Brain pericyte (primary cell): ENCODE data around the gene STRA6.
"Not testable (repeated sequence)": the region's sequence is repeated elsewhere in the genome, so short reads cannot be mapped to it uniquely, and the experiment has no call there.

ENCODE experiments used
- DNase-seq: peaks from one replicate; pipeline ENCODE4 v3.0.0-alpha.2; 2012; ENCODE audit warnings: low read depth, low spot score

STRA6 gene

DNA sequence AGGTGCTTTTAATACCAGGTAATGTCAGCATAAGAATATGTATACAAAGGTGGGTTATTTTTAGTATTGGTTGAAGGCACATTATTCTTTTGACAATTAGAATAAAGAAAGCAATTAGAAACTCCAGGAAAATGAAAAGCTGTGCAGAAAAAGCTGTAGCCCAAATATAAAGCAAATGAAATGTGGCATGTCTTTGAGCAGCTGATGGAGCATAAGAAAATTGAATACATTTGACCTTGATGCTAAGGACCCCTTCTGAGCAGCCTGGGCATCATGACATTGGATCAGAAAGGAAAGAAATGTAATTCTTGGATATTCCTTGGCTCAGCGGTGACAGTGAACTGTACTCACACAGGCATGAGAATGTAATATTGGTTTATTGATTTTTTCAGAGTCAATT lies 37.1 kb downstream of the STRA6 start:
- DNase-seq, result no peak

DNA sequence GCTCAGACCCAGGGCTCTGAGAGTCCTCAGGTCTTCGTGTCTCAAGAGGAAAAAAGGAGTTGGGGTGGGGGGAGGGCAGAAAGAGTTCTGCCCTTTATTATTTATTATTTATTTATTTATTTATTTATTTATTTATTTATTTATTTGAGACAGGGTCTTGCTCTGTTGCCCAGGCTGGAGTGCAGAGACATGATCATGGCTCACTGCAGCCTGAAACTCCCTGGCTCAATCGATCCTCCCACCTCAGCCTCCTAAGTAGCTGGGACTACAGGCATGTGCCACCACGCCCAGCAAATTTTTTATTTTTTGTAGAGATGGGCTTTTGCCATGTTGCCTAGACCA lies 40.4 kb downstream of the STRA6 start:
- DNase-seq, result not testable (repeated sequence)

DNA sequence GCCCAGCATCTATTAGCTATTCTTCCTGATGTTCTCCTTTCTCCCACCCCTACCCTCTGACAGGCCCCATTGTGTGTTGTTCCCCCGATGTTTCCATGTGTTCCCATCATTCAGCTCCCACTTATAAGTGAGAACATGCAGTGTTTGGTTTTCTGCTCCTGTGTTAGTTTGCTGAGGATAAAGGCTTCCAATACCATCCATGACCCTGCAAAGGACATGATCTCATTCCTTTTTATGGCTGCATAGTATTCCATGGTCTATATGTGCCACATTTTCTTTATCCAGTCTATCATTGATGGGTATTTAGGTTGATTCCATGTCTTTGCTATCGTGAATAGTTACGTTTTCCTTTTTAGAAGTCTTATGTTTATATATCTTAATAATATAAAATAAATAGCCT lies 42.2 kb downstream of the STRA6 start:
- DNase-seq, result not testable (repeated sequence)

DNA sequence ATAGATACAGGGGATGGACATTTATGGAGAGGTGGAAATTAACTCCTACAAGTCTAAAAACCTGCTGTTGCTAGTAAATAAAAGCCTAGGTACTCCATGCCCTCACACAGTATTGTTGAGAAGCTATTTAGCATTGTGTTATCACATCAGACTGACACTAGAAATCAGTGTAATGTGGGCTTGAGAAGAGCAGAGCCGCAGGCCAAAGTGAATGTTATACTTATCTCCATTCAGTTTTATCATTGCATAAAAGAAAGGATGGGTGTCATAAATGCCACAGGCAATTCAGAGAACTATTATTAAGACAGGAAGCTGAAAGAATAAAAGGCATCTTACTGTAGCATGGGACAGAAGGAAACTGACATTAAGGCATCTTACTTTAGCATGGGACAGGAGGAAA lies 42.8 kb downstream of the STRA6 start:
- DNase-seq, result no peak

DNA sequence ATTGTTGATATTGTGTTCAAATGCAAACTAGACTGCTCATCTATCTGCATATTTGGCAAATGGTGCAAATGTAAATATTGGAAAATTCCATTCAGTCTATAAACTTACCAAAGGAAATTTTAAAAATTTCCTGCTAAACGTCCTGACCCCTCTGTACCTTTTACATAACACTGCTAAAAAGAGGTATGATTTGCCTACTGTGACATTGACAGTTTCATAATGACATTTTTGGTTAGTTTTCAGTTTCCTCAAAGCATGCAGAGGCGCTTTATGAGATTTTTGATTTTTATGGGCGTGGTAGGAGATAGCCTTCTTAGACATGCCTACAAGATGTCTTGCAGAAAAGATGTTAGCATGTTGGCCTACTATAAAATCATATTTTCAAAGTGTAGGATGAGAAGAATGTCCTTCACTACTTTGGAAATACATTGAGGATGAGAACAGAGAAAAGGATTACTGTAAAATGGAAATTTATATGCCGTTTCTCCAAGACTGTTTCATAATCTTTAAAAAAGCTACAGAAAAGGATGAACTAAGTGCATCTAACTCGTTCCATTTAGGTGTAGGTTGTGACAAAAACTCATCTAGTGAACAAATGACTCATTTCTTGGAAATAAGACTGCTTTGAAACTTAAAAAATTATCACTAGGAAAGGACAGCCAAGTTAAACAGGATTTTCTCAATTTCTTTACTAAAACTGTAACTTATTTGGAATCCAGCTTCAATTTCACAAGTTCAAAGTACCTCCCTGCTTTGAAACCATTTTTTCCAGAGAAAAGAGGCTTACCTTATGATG lies 43.5 kb downstream of the STRA6 start:
- DNase-seq, result no peak

DNA sequence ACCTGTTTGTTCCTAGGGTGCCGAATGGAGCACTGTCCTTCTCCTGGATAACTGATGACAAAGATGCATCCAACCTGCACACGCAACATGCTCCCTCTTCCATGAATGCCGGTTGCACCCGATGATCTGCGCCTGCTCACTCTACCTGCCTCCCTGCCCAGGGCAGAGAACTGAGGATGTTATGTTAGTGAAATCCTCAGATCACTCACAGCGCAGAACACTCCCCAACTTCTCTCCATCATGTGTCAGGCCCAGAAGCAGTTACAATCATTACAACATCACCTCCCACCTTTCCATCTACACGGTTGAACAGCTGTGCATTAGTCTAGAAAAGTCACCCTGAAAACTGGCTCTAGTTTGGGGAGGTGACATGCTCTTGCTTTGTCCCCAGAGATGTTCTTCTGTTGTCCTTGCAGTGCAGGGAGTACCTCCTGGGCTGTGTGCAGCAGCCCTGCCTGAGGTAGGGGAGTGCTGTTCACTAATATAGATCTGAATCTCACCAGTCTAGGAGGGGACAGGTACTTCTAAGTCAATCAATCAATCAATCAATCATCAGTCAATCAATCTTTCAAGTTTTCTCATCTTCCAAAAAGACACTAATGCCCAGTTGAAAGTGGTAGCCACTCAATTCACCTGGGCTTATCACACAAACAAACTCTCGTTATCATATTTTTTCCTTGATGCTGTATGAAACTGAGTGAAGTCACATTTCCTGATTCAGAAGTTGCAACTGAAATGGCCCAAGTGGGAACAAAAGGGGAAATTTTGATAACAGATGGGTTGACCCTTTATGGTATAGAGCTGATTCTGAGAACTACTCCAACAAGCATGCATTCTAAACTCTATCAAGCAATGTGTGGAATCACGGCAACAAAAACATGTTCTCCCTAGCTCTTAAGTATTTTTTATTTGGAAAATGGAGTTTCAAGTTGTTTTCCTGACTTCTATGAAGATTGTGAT lies 44.4 kb downstream of the STRA6 start:
- DNase-seq, result no peak

DNA sequence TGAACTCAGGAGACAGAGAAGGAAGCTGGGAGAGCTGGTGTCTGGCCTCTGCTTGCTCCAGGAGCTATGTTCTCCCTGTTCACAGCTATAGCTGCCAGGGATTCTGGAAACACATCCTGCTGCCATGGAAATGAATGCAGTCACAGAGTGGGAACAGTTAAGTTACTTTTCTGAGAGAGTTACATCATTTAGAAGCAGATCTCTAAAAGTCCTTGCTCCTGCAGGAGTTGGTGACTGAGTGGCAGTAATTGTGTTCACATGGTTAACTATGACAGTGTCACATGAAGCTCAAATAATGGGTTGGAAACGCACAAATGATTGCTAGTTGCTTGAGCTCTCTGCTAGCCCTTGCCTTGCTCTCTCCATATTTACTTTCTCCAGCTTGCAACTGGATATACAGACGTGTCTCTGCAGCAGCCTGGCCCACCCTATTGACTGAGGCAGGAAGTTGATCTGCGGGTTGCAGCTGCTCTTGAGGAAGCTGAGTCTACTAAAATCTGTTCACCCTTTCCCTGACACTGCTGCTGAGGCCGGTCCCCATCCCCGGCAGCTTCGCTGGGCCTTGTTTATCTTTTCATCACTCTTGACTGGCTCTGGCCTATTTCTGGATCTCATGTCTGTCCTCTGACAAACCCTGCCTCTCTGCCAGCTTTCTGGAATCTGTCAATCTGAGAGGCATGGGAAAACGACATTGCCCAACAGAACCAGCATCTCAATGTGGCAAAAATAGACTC lies 45.7 kb downstream of the STRA6 start:
- no peak for DNase-seq

DNA sequence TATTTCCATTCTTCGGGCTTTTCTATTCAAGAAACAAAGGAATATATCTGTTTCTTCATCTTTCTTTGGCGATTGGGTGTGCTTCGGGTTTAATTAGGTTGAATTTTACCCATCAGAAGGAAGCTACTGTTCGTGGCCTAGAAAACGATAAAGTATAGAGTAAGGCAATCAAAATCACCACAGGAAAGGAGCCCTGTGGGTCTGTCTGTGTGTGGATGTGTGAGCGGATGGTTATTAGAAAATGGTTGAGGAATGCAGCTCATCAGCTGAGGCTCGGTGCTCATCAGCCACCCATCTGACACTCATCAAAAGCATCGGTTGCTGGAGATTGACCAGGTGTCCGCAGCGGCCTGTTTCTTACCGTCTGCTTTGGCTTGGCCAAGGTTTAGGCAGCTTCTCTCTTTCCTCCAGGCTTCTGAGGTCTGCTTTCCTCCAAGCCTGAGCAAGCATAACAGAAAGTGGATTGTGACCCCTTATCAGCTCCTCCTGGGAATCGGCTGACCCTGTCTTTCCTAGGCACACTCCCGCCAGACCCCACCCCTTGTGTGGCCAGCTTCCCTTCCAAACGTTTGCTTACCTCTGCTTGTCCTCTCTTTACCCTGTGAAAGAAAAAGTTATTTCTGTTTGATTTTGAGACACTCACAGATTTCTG lies 46.7 kb downstream of the STRA6 start:
- DNase-seq, result no peak

DNA sequence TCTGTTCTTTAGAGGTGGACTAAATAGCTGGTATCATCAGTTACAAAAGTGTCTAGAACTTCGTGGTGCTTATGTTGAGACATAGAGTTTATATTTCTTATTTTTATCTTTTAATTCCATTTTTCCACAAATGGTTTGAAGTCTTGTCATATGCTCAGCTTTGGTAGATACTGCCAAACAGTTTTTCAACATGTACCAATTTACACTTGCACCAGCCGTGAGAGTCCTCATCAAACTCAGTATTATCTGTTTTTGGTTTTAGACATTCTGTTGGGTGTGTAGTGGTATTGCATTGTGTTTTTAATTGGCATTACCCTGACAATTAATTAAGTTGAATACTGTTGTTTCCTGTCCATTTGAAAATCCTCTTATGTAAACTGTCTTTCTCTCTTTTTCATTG lies 55.5 kb downstream of the STRA6 start:
- no peak for DNase-seq

DNA sequence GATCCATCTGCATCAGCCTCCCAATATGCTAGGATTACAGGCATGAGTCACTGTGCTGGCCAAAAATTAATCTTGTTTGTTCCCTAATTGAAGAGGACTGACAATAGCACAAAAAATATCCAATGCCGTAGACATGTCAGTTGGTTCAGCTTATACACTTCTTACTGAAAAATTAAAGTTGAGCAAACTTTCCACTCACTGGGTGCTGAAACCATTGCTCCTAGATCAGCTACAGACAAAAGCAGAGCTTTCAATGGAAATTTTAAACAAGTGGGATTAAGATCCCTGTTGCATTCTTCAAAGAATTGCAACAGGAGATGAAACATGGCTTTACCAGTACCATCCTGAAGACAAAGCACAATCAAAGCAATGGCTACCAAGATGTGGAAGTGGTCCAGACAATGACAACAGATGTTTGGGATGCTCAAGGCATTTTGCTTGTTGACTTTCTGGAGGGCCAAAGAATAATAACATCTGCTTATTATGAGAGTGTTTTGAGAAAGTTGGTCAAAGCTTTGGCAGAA lies 56.2 kb downstream of the STRA6 start:
- no peak for DNase-seq

DNA sequence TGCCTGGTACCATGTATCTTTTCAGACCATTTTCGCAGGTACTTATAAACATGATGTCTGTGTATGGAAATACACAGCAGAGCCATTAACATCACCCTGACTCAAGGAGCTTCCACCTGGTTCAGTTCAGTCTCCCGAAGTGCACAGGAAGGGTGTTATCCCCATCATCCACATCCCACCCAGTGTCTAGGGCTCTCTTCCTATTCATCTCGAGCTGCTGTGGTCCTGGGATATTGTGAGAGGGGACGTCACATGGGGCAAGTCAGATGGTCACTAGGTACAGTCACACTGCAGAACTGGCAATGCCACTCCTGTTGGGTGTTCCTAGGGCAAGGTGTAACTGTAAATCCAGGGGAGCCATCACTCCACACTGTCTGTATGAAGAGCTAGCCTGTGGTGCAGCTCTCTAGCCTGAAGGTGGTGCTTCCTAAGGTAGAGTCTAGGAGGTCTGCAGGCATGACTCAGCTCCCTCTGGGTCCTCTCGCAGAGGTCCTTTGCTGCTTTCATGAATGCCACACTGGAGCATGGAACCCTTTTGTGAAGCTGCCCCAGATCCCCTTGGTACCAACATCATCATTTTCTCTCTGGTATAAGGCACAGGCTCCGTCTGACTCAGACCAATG lies 58.3 kb downstream of the STRA6 start:
- no peak for DNase-seq

DNA sequence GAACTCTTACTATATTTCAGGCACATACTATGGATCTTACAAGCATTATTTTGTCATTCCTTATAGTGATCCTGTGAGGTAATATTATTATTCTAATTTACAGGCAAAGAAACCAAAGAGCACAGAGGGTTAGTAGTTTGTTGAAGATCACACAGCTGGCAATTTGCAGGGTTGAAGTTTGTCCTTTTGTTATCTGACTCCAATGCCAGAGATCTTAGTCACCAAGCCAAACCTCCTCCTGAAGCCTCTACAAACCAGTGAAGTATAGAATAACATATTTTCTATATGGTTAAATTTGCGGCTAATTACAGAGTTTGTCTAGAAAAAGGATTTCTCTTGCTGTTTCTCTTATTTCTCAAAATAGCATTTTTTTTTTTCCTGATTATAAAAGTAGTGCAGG lies 61.0 kb downstream of the STRA6 start:
- no peak for DNase-seq

DNA sequence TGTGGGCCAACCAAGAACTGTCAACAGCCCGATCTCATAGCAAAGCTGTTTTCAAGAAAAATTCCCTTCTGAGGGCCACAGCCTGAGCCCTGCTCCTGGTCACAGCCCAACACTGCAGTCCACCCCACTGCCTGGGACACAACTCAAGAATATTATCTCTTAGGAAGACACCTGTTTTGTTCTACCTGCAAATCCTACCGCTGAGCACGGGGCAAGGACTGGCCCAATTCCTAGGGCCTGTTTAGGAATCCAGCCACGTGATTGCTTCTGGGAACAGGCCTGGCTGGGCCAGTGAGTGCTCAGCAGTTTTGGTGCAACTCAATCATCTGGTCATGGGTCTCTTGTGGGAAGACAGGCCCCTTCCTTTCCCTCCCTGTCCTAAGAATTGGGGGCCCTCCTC lies 63.9 kb downstream of the STRA6 start:
- DNase-seq, result no peak

DNA sequence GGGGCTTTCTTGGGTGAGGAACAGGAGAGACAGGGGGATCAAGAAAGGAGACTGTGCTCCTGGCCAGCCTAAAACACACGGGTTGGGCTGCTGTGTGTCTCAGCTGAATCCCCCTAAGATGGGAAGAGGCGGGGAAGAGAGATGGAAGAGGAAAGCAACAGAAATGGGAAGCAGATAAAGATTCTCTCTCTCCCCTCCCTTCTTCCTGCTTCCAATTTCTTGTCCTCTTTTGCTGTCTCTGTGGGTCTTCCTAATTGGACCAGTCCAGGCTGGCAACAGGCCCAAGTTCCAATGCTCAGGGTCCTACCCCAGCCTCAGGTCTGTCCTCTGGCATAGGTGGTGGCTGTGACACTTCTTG lies 65.1 kb downstream of the STRA6 start:
- no peak for DNase-seq

DNA sequence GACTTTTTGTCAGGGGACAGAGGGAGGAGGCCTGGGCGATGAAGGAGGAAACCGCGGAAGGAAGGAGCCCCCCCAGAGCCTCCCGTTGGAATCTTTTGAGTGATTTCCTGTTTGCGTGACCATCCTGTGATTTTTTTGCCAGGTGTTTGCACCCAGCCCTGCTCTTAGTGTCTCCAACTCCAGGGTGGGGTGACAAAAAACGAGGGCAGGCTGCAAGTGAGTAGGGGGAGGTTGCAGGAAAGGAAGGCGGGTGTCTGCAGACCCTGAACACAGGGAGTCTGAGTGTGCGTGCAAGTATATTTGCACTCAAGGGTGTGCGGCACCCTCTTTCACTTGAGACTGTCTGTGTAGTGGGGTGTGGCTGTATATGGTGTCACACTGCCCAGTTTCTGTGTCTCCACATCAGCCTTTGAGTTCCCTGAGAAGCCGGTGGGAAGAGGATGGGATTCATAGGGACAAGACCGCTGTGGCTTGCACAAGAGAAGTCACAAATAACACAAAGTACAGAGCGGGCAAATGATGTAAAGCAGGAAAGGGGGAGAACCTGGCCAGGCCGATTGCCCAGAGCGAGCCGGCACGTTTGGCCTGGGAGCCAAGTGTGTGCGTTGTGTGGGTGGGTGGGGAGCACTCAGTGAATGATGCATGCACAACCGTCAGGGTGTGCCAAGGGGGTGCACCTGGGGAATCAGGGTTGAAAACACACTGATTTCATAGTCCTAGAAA lies 65.6 kb downstream of the STRA6 start:
- DNase-seq, result no peak

DNA sequence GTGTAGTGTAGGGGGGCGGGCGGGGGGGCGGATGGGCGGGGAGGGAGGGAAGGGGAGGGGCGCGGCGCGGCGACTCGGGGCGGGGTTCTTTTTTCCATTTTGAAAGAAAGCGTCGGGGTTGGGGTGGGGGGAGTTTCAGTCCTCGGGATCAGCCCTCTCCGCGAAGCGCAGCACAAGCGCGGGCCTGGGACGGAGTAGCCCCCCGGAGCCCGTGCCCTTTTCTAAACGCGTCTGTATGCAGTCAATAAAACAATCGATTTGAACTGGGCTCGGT lies 66.1 kb downstream of the STRA6 start:
- DNase-seq, result no peak

DNA sequence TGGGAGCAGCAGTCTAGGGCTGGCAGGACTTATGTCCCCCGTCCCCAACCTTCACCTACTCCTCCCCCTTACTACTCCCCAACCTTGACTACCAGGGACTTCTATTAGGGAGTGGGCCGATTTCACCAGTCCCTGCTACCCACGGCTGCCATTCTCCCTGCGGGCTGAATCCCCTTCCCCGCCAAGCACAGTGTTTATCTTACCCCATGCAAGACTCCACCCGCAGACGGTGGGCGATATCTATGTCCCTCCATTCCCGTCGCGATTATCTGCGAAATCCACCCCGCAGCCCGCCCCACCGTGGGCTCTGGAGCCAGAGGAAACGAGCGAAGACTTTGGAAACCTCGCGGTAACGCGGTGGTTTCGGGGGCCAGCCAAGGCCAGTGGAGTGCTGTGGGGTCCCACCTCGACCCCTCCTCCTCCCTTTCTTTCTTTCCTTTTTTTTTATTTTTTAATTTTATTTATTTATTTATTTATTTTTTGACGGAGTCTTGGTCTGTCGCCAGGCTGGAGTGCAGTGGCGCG lies 67.5 kb downstream of the STRA6 start:
- no peak for DNase-seq

DNA sequence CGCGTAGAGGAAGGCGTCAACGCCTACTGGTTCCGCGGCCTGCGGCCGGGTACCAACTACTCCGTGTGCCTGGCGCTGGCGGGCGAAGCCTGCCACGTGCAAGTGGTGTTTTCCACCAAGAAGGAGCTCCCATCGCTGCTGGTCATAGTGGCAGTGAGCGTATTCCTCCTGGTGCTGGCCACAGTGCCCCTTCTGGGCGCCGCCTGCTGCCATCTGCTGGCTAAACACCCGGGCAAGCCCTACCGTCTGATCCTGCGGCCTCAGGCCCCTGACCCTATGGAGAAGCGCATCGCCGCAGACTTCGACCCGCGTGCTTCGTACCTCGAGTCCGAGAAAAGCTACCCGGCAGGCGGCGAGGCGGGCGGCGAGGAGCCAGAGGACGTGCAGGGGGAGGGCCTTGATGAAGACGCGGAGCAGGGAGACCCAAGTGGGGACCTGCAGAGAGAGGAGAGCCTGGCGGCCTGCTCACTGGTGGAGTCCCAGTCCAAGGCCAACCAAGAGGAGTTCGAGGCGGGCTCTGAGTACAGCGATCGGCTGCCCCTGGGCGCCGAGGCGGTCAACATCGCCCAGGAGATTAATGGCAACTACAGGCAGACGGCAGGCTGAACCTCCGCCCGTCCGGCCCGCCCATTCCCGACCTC lies 68.1 kb downstream of the STRA6 start:
- DNase-seq, result no peak

DNA sequence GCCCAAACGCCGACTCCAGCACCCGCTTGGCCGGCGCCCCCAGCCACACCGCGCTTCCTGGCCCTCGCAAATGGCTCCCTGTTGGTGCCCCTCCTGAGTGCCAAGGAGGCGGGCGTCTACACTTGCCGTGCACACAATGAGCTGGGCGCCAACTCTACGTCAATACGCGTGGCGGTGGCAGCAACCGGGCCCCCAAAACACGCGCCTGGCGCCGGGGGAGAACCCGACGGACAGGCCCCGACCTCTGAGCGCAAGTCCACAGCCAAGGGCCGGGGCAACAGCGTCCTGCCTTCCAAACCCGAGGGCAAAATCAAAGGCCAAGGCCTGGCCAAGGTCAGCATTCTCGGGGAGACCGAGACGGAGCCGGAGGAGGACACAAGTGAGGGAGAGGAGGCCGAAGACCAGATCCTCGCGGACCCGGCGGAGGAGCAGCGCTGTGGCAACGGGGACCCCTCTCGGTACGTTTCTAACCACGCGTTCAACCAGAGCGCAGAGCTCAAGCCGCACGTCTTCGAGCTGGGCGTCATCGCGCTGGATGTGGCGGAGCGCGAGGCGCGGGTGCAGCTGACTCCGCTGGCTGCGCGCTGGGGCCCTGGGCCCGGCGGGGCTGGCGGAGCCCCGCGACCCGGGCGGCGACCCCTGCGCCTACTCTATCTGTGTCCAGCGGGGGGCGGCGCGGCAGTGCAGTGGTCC lies 68.7 kb downstream of the STRA6 start:
- no peak for DNase-seq
